Nephron progenitor cell (in vitro differentiated cells): ENCODE measurements around the gene PTGDS.

ENCODE experiments used
- DNase-seq: peaks from one replicate; pipeline ENCODE4 v3.0.0; 2021
- H3K27ac Mint-ChIP-seq: 2 replicates; pipeline ENCODE4 v1.8.0; 2021; ENCODE audit warnings: mild to moderate bottlenecking, moderate library complexity, mixed read lengths
- H3K27me3 Mint-ChIP-seq: 2 replicates; pipeline ENCODE4 v1.8.0; 2021; ENCODE audit warnings: mild to moderate bottlenecking, low read depth, mixed read lengths; ENCODE audit not compliant: poor library complexity
- H3K36me3 Mint-ChIP-seq: 2 replicates; pipeline ENCODE4 v1.8.0; 2021; ENCODE audit warnings: low read depth, mixed read lengths
- H3K4me1 Mint-ChIP-seq: 2 replicates; pipeline ENCODE4 v1.8.0; 2021; ENCODE audit warnings: mixed read lengths
- H3K4me3 Mint-ChIP-seq: 2 replicates; pipeline ENCODE4 v1.8.0; 2021; ENCODE audit warnings: mild to moderate bottlenecking, moderate library complexity, mixed read lengths
- H3K9me3 Mint-ChIP-seq: 2 replicates; pipeline ENCODE4 v1.8.0; 2021; ENCODE audit warnings: mild to moderate bottlenecking, moderate library complexity, mixed read lengths
- TF ChIP-seq, protein P1 (sequence below): fragments of 200-600 bp; sonication (generic); IDR thresholded peaks from 2 replicates; pipeline ENCODE4 v1.5.0; 2021; ENCODE audit warnings: antibody characterized with exemption

The PTGDS gene

DNA sequence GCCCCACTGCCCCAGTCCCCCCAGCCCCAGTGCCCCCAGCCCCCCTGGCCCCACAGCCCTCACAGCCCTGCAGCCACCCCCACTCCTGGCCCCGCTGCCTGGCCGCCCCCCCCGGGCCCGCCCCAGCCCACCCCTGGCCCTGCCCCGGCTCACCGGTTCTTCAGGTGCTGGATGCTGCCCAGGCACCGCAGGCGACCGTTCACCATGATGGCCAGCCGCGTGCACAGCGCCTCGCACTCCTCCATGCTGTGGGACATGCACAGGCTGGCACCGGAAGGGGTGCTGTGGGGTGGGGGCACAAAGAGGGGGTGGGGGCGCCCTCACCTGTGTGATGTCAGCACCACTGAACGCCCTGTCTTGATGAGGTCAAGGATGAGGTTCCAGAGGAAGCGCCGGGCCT, 31.9 kb downstream of the PTGDS start:
- H3K27me3 Mint-ChIP-seq = no peaks in the 10 kb centered on the region
- H3K36me3 Mint-ChIP-seq = peaks cover 8% of the 10 kb centered on the region
- DNase-seq = no peak
- TF ChIP-seq, protein P1, sequence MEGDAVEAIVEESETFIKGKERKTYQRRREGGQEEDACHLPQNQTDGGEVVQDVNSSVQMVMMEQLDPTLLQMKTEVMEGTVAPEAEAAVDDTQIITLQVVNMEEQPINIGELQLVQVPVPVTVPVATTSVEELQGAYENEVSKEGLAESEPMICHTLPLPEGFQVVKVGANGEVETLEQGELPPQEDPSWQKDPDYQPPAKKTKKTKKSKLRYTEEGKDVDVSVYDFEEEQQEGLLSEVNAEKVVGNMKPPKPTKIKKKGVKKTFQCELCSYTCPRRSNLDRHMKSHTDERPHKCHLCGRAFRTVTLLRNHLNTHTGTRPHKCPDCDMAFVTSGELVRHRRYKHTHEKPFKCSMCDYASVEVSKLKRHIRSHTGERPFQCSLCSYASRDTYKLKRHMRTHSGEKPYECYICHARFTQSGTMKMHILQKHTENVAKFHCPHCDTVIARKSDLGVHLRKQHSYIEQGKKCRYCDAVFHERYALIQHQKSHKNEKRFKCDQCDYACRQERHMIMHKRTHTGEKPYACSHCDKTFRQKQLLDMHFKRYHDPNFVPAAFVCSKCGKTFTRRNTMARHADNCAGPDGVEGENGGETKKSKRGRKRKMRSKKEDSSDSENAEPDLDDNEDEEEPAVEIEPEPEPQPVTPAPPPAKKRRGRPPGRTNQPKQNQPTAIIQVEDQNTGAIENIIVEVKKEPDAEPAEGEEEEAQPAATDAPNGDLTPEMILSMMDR = no peak
- H3K27ac Mint-ChIP-seq = no peak overlapping the region
- peaks cover 7% of the 10 kb centered on the region for H3K4me1 Mint-ChIP-seq
- peaks cover 24% of the 10 kb centered on the region for H3K9me3 Mint-ChIP-seq
- H3K4me3 Mint-ChIP-seq = no peak overlapping the region

DNA sequence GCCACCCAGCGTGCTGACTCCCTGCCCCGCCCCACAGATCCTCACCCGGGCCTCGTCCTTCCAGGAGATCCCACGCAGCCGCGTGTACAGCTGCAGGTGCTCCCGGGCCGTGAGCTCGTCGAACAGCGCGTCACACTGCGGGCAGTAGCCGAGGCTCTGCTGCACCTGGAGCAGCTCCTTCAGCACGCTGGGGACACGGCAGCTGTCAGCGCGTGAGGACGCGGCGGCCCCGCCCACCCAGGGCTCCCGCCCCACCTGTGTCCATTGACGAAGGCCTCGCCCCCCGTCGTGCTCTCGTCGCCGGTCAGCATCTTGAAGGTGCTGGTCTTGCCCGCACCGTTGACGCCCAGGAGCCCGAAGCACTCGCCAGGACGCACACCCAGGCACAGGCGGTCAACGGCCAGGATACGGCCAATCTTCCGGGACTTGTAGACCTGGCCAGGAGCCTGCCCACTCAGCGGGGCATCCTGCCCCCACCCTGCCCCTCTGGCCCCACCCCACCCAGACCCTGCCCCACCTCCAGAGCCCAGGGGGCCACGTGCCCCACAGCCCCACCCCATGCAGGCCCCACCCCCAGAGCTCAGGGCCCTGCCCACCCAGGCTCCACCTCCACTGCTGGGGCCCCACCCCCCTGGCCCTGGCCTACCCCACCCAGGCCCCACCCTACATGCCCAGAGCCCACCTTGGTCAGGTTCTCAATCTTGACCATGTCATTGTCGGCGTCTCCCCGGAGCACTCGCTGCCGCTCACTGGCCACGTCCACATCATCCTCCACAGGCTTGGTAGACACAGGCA, 32.8 kb downstream of the PTGDS start:
- Mint-ChIP-seq H3K36me3 (peaks cover 8% of the 10 kb centered on the region), H3K4me1 (peaks cover 7% of the 10 kb centered on the region), H3K27me3 (no peaks in the 10 kb centered on the region), H3K27ac (no peak overlapping the region), H3K9me3 (peaks cover 15% of the 10 kb centered on the region), H3K4me3 (no peak overlapping the region)
- no peak for DNase-seq
- TF ChIP-seq, protein P1 = no peak

DNA sequence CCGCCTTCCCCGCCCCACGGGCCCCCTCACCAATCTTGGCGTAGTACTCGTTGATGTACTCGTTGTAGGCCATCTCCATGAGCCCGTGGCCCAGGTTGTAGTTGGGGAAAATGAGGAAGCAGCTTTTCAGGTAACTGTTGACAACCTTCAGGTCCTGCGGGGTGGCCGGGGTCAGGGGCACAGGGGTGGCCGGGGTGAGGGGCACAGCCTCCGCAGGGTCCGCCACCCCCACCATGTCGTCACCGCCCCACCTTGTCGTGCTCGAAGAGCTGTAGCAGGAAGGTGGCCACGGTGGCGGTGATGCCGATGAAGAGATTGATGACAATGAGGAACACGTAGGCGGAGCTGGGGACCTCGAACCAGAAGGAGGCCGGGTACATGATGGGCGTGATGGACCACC, 33.9 kb downstream of the PTGDS start:
- H3K9me3 Mint-ChIP-seq = peaks cover 6% of the 10 kb centered on the region
- peaks cover 7% of the 10 kb centered on the region for H3K4me1 Mint-ChIP-seq
- DNase-seq = no peak
- TF ChIP-seq, protein P1 = no peak
- H3K36me3 Mint-ChIP-seq = peaks cover 8% of the 10 kb centered on the region
- H3K4me3 Mint-ChIP-seq = no peak overlapping the region
- H3K27me3 Mint-ChIP-seq = no peaks in the 10 kb centered on the region
- H3K27ac Mint-ChIP-seq = no peak overlapping the region

DNA sequence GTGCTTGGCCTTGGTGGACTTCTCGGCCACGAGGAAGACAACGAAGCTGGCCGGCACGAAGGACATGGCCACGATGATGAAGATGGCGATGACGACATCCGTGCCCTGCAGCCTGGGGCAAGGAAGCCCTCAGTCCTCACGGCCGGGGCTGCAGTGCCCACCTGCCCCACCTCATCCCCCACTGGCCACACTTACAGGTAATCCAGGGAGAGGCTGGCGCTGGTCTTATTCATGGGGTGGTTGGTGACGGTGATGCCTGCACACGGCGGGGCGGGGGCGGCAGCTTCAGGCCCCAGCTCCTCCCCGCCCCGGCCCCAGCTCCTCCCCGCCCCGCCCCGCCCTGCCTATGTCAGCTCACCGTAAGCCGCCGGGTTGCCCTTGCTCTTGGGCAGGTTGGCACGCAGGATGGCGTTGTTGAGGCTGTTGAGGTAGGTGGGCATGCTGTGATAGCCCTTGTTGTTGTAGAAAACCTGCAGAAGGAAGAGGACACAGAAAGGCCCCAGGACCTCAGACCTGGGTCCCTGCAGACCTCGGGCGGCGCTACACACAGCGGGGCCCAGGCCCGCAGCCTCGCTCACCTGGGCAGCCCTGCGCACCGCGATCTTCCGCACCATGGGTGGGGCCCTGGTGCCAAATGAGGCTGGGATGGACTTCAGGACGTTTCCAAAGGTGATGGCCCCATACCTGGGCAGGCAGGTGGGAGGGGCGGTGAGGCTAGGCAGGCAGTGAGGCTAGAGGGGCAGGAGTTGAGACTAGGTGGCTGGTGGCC, 34.8 kb downstream of the PTGDS start:
- no peaks in the 10 kb centered on the region for H3K9me3 Mint-ChIP-seq
- H3K4me3 Mint-ChIP-seq = no peak overlapping the region
- no peak for DNase-seq
- no peak overlapping the region for H3K27ac Mint-ChIP-seq
- peaks cover 13% of the 10 kb centered on the region for H3K36me3 Mint-ChIP-seq
- no peaks in the 10 kb centered on the region for H3K27me3 Mint-ChIP-seq
- TF ChIP-seq, protein P1 = no peak
- peaks cover 7% of the 10 kb centered on the region for H3K4me1 Mint-ChIP-seq

DNA sequence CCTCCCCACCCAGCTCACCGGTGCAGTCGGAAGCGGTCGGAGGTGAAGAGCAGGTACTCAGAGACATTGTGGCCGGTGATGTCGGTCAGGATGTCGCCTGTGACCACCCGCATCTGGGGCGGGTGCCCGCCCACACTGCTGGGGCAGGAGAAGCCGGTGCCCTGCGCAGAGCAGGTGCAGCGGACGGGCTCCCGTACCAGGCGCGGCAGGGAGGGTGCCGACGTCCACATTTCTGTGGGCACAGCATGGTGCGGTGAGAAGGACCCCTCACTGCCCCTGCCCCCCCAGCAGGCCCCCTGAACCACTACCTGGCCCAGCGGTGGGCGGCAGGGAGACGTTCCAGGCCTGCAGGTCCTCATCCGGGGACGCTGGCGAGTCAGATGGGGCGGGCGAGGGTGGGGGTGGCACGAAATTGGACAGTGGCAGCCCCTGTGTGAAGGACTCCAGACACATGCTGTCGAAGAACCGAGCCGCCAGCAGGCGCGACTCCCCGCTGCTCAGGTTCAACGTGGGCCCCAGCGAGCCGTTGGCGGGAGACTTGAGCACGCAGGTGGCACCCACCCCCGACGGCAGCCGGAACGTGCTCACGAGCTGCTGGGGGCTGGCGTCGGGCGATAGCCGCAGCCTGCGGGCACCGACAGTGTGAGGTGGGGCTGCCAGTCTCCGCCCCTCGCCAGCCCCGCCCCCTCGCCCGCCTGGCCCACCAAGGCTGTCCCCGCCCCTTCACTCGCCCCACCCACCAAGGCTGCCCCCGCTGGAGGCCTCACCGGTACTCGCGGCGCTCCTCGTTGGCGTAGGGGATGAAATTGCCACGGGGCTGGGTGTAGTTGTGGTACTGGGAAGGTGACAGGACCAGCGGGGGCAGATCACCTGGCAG, 35.6 kb downstream of the PTGDS start:
- H3K9me3 Mint-ChIP-seq = no peaks in the 10 kb centered on the region
- H3K4me1 Mint-ChIP-seq = peaks cover 3% of the 10 kb centered on the region
- H3K36me3 Mint-ChIP-seq = peaks cover 14% of the 10 kb centered on the region

More for the DNA sequence above, 35.6 kb downstream of the PTGDS start:
- no peak for DNase-seq
- H3K27me3 Mint-ChIP-seq = no peaks in the 10 kb centered on the region
- H3K4me3 Mint-ChIP-seq = no peak overlapping the region
- TF ChIP-seq, protein P1 = no peak
- H3K27ac Mint-ChIP-seq = no peak overlapping the region
